Measurements from ENCODE around the gene FARS2. TPM values are rescaled to one million over a fixed set of nuclear protein-coding genes. Genes with fewer than 3 reads are reported as not detected.
A peak's percentile ranks its signal among the peaks of the same experiment; 100 is the strongest.

FARS2 gene
- total RNA-seq, 5 donors from 2014 or later (not counting 1 experiment from before 2014, with no cell fraction given): 17.9 to 24.2 (median 20.3) TPM

- DNase-seq (no peak), ATAC-seq (replicated peaks in 1 of 4) (no peak)
- H3K4me1 Mint-ChIP-seq: peaks cover 44 to 63% (median 44%) of the 10 kb centered on the region in 3 donors
- no peak overlapping the region for H3K4me3 Mint-ChIP-seq
- no peak overlapping the region for H3K4me3 ChIP-seq (ENCODE audit: control insufficient read depth in 1 of 2, extremely low read depth in 1 of 2, low read length in 1 of 2)
- WGBS (ENCODE audit: insufficient coverage): 100% methylated on average over 1 of the region's 5 CpGs
- no peak overlapping the region for H3K27ac ChIP-seq (ENCODE audit: low read length)
- ChIA-PET POLR2A (no interaction called here), CTCF (interaction anchor here in 1 of 2 donors (0.6 kb wide), 1 partner anchor 177 kb away, joined by 3 read pairs; no protein-coding TSS in a partner anchor)
- H3K4me1 ChIP-seq (ENCODE audit: control insufficient read depth in 1 of 2, extremely low read depth in 1 of 2, insufficient read depth in 2 of 2, low read length in 2 of 2): peaks cover 3 to 4% of the 10 kb centered on the region in 2 experiments
- H3K36me3 ChIP-seq (ENCODE audit: control insufficient read depth in 2 of 2, extremely low read depth in 1 of 2, insufficient read depth in 1 of 2, low read length in 1 of 2): no peaks in the 10 kb centered on the region
- H3K27me3 Mint-ChIP-seq: no peaks in the 10 kb centered on the region
- no peaks in the 10 kb centered on the region for H3K27me3 ChIP-seq (replicated peaks in 1 of 2; ENCODE audit: control insufficient read depth in 2 of 2, extremely low read depth in 1 of 2, insufficient read depth in 2 of 2, low read length in 1 of 2)
- H3K9me3 ChIP-seq: no peaks in the 10 kb centered on the region
- no peak overlapping the region for H3K27ac Mint-ChIP-seq
- H3K36me3 Mint-ChIP-seq: peaks cover 22% of the 10 kb centered on the region
- no peaks in the 10 kb centered on the region for H3K9me3 Mint-ChIP-seq
These were observed 16.7 kb downstream of the FARS2 start for GRCh38 chr6:5278047-5278446.

- no peak for ATAC-seq (replicated peaks in 1 of 4)
- CTCF ChIA-PET: interaction anchor here in 1 of 2 donors (0.6 kb wide), 1 partner anchor 177 kb away, joined by 3 read pairs; no protein-coding TSS in a partner anchor
These were observed 17.3 kb downstream of the FARS2 start for GRCh38 chr6:5278565-5279120.

GRCh38 chr6:5279891-5280338 is 18.6 kb downstream of the FARS2 start:
- ChIA-PET POLR2A (no interaction called here), CTCF (interaction anchor here in 1 of 2 donors (1.3 kb wide), 1 partner anchor 23 kb away, joined by 3 read pairs; no protein-coding TSS in a partner anchor)
- H3K9me3 ChIP-seq: no peaks in the 10 kb centered on the region
- no peaks in the 10 kb centered on the region for H3K36me3 ChIP-seq (ENCODE audit: control insufficient read depth in 2 of 2, extremely low read depth in 1 of 2, insufficient read depth in 1 of 2, low read length in 1 of 2)
- peak overlapping the region; percentile 4 for H3K27ac ChIP-seq (ENCODE audit: low read length)
- Mint-ChIP-seq H3K4me1 (peaks cover 43 to 59% (median 45%) of the 10 kb centered on the region in 3 donors), H3K9me3 (no peaks in the 10 kb centered on the region), H3K36me3 (peaks cover 20% of the 10 kb centered on the region), H3K27ac (peak overlapping the region in 1 of 2 donors; percentile 2), H3K4me3 (peak overlapping the region in 1 of 3 donors; percentile 1), H3K27me3 (no peaks in the 10 kb centered on the region)
- H3K27me3 ChIP-seq (replicated peaks in 1 of 2; ENCODE audit: control insufficient read depth in 2 of 2, extremely low read depth in 1 of 2, insufficient read depth in 2 of 2, low read length in 1 of 2): no peaks in the 10 kb centered on the region
- DNase-seq (no peak), ATAC-seq (replicated peaks in 1 of 4) (peak in 1 of 4 experiments; percentile 51)
- peaks cover 0 to 4% of the 10 kb centered on the region in 2 experiments for H3K4me1 ChIP-seq (ENCODE audit: control insufficient read depth in 1 of 2, extremely low read depth in 1 of 2, insufficient read depth in 2 of 2, low read length in 2 of 2)
- no CpG with 5 or more reads among the region's 2 CpGs for WGBS (ENCODE audit: insufficient coverage)
- H3K4me3 ChIP-seq (ENCODE audit: control insufficient read depth in 1 of 2, extremely low read depth in 1 of 2, low read length in 1 of 2): no peak overlapping the region

More at GRCh38 chr6:5278565-5279120, 17.3 kb downstream of the FARS2 start:
- Mint-ChIP-seq H3K4me3 (no peak overlapping the region), H3K27ac (no peak overlapping the region), H3K4me1 (peaks cover 39 to 59% (median 40%) of the 10 kb centered on the region in 3 donors), H3K36me3 (peaks cover 17% of the 10 kb centered on the region), H3K27me3 (no peaks in the 10 kb centered on the region), H3K9me3 (no peaks in the 10 kb centered on the region)
- DNase-seq: no peak
- Histone ChIP-seq H3K27ac (ENCODE audit: low read length) (no peak overlapping the region), H3K4me1 (ENCODE audit: control insufficient read depth in 1 of 2, extremely low read depth in 1 of 2, insufficient read depth in 2 of 2, low read length in 2 of 2) (peaks cover 3 to 4% of the 10 kb centered on the region in 2 experiments), H3K36me3 (ENCODE audit: control insufficient read depth in 2 of 2, extremely low read depth in 1 of 2, insufficient read depth in 1 of 2, low read length in 1 of 2) (no peaks in the 10 kb centered on the region), H3K4me3 (ENCODE audit: control insufficient read depth in 1 of 2, extremely low read depth in 1 of 2, low read length in 1 of 2) (no peak overlapping the region), H3K27me3 (replicated peaks in 1 of 2; ENCODE audit: control insufficient read depth in 2 of 2, extremely low read depth in 1 of 2, insufficient read depth in 2 of 2, low read length in 1 of 2) (no peaks in the 10 kb centered on the region), H3K9me3 (no peaks in the 10 kb centered on the region)
- POLR2A ChIA-PET: interaction anchor here in 1 of 2 donors (0.7 kb wide), 1 partner anchor 1291 kb away, joined by 6 read pairs; no protein-coding TSS in a partner anchor
- 92% methylated on average over 1 of the region's 3 CpGs for WGBS (ENCODE audit: insufficient coverage)

DNA sequence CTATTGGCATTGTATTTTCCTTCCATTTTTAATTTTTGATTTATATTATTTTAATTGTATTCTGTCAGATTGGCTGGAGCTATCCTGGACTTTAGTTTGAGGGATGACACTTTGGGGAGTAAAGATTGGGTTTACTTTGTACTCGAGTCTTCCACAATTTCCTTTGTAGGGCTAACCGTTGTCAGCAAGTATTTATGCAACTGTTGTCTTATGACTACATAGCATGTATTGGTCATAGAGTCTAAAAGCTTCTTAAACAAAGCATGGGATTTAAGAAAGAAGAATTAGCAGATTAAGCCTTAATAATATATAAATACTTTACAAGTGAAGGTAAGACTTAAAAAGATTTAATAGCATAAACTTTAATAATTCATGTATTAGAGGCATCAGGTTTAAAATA is 19.6 kb downstream of the FARS2 start:
- H3K27me3 ChIP-seq (replicated peaks in 1 of 2; ENCODE audit: control insufficient read depth in 2 of 2, extremely low read depth in 1 of 2, insufficient read depth in 2 of 2, low read length in 1 of 2): no peaks in the 10 kb centered on the region
- H3K4me1 ChIP-seq (ENCODE audit: control insufficient read depth in 1 of 2, extremely low read depth in 1 of 2, insufficient read depth in 2 of 2, low read length in 2 of 2): peaks cover 0 to 4% of the 10 kb centered on the region in 2 experiments
- no peak overlapping the region for H3K27ac ChIP-seq (ENCODE audit: low read length)
- H3K36me3 ChIP-seq (ENCODE audit: control insufficient read depth in 2 of 2, extremely low read depth in 1 of 2, insufficient read depth in 1 of 2, low read length in 1 of 2): no peaks in the 10 kb centered on the region
- H3K4me3 Mint-ChIP-seq: no peak overlapping the region
- H3K4me1 Mint-ChIP-seq: peaks cover 48 to 56% (median 55%) of the 10 kb centered on the region in 3 donors
- no peak overlapping the region for H3K27ac Mint-ChIP-seq
- ChIA-PET CTCF (interaction anchor here in 1 of 2 donors (1.0 to 1.3 kb wide), 2 partner anchors 19 to 22 kb away, joined by 3 to 4 read pairs; no protein-coding TSS in a partner anchor), POLR2A (no interaction called here)
- no peaks in the 10 kb centered on the region for H3K27me3 Mint-ChIP-seq
- no peak for ATAC-seq (replicated peaks in 1 of 4)
- no peaks in the 10 kb centered on the region for H3K9me3 ChIP-seq
- WGBS (ENCODE audit: insufficient coverage): 20% methylated on average over 1 of the region's 2 CpGs
- no peak for DNase-seq
- peaks cover 15% of the 10 kb centered on the region for H3K36me3 Mint-ChIP-seq
- H3K4me3 ChIP-seq (ENCODE audit: control insufficient read depth in 1 of 2, extremely low read depth in 1 of 2, low read length in 1 of 2): no peak overlapping the region
- H3K9me3 Mint-ChIP-seq: no peaks in the 10 kb centered on the region

GRCh38 chr6:5282191-5282623 is 20.9 kb downstream of the FARS2 start:
- Mint-ChIP-seq H3K27ac (no peak overlapping the region), H3K36me3 (peaks cover 16% of the 10 kb centered on the region), H3K9me3 (no peaks in the 10 kb centered on the region), H3K4me1 (peaks cover 50 to 63% (median 57%) of the 10 kb centered on the region in 3 donors), H3K4me3 (no peak overlapping the region), H3K27me3 (no peaks in the 10 kb centered on the region)
- Histone ChIP-seq H3K27me3 (replicated peaks in 1 of 2; ENCODE audit: control insufficient read depth in 2 of 2, extremely low read depth in 1 of 2, insufficient read depth in 2 of 2, low read length in 1 of 2) (no peaks in the 10 kb centered on the region), H3K36me3 (ENCODE audit: control insufficient read depth in 2 of 2, extremely low read depth in 1 of 2, insufficient read depth in 1 of 2, low read length in 1 of 2) (no peaks in the 10 kb centered on the region), H3K4me1 (ENCODE audit: control insufficient read depth in 1 of 2, extremely low read depth in 1 of 2, insufficient read depth in 2 of 2, low read length in 2 of 2) (peaks cover 0 to 4% of the 10 kb centered on the region in 2 experiments), H3K9me3 (no peaks in the 10 kb centered on the region), H3K4me3 (ENCODE audit: control insufficient read depth in 1 of 2, extremely low read depth in 1 of 2, low read length in 1 of 2) (no peak overlapping the region), H3K27ac (ENCODE audit: low read length) (no peak overlapping the region)
- CTCF ChIA-PET: no interaction called here
- no peak for DNase-seq
- ATAC-seq (replicated peaks in 1 of 4): no peak
- 93% methylated on average over 9 of the region's 9 CpGs for WGBS (ENCODE audit: insufficient coverage)
- POLR2A ChIA-PET: no interaction called here

DNA sequence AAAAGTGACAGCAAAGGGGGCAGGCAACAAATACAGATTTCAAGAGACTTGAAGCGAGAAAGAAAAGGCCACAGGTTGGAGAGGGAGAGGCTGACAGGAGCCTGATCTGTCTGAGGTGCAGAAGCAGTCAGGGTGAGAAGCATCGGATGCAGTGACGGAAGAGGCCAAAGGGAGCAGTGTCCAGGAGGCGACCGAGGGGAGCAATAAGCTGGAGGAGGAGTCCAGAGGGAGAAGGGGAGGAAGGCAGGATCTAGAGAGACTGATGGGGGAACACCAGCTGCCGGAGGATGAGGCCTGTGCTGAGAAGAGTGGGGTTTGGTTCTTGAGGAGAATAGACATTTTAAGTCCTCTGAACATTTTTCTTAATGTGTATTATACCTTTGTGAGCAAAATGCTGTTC is 23.8 kb downstream of the FARS2 start:
- no peaks in the 10 kb centered on the region for H3K9me3 Mint-ChIP-seq
- ChIA-PET POLR2A (no interaction called here), CTCF (no interaction called here)
- H3K27ac Mint-ChIP-seq: no peak overlapping the region
- ATAC-seq (replicated peaks in 1 of 4) (no peak), DNase-seq (no peak)
- 93% methylated on average over 5 of the region's 6 CpGs for WGBS (ENCODE audit: insufficient coverage)
- Histone ChIP-seq H3K36me3 (ENCODE audit: control insufficient read depth in 2 of 2, extremely low read depth in 1 of 2, insufficient read depth in 1 of 2, low read length in 1 of 2) (no peaks in the 10 kb centered on the region), H3K9me3 (no peaks in the 10 kb centered on the region), H3K27ac (ENCODE audit: low read length) (no peak overlapping the region), H3K4me1 (ENCODE audit: control insufficient read depth in 1 of 2, extremely low read depth in 1 of 2, insufficient read depth in 2 of 2, low read length in 2 of 2) (no peaks in the 10 kb centered on the region), H3K4me3 (ENCODE audit: control insufficient read depth in 1 of 2, extremely low read depth in 1 of 2, low read length in 1 of 2) (no peak overlapping the region), H3K27me3 (replicated peaks in 1 of 2; ENCODE audit: control insufficient read depth in 2 of 2, extremely low read depth in 1 of 2, insufficient read depth in 2 of 2, low read length in 1 of 2) (no peaks in the 10 kb centered on the region)
- peaks cover 15% of the 10 kb centered on the region for H3K36me3 Mint-ChIP-seq
- H3K27me3 Mint-ChIP-seq: no peaks in the 10 kb centered on the region
- peaks cover 53 to 75% (median 58%) of the 10 kb centered on the region in 3 donors for H3K4me1 Mint-ChIP-seq
- no peak overlapping the region for H3K4me3 Mint-ChIP-seq
